Muscle layer of duodenum (tissue), 2 donors: ENCODE measurements around the gene SMIM30.

Experiments
- H3K27ac ChIP-seq: one replicate; pipeline ENCODE4 v1.7.0; 2013; ENCODE audit warnings: mild to moderate bottlenecking, low read length
- H3K27me3 ChIP-seq: one replicate; pipeline ENCODE4 v1.7.0; 2013; ENCODE audit warnings: low read depth, mild to moderate bottlenecking, control low read depth, low read length
- H3K36me3 ChIP-seq, 2 donors: one replicate each; pipeline ENCODE4 v1.7.0; 2013; ENCODE audit warnings: low read length in 2 of 2, control low read depth in 1 of 2, mild to moderate bottlenecking in 1 of 2; ENCODE audit not compliant: insufficient read depth in 2 of 2, control insufficient read depth in 1 of 2
- H3K4me1 ChIP-seq, 2 donors: one replicate each; pipeline ENCODE4 v1.7.0; 2013; ENCODE audit warnings: low read length in 2 of 2, mild to moderate bottlenecking in 2 of 2, control low read depth in 1 of 2, moderate library complexity in 1 of 2; ENCODE audit not compliant: insufficient read depth in 2 of 2, control insufficient read depth in 1 of 2
- H3K4me3 ChIP-seq, 2 donors: one replicate each; pipeline ENCODE4 v1.7.0; 2013; ENCODE audit warnings: low read length in 2 of 2, low read depth in 1 of 2, mild to moderate bottlenecking in 1 of 2
- H3K9me3 ChIP-seq, 2 donors: one replicate each; pipeline ENCODE4 v1.7.0; 2013; ENCODE audit warnings: low read length in 2 of 2, control low read depth in 1 of 2, mild to moderate bottlenecking in 1 of 2; ENCODE audit not compliant: control insufficient read depth in 1 of 2
- donor health status: healthy.

SMIM30 gene

GRCh38 chr7:113099284-113099919 is 19.0 kb downstream of the SMIM30 start:
- H3K27ac ChIP-seq: no peak overlapping the region

GRCh38 chr7:113094517-113095249 is 23.7 kb downstream of the SMIM30 start:
- Histone ChIP-seq H3K9me3 (no peaks in the 10 kb centered on the region), H3K27me3 (no peaks in the 10 kb centered on the region), H3K4me3 (no peak overlapping the region), H3K4me1 (peaks cover 0 to 3% of the 10 kb centered on the region in 2 donors), H3K36me3 (no peaks in the 10 kb centered on the region), H3K27ac (no peak overlapping the region)

More at GRCh38 chr7:113099284-113099919, 19.0 kb downstream of the SMIM30 start:
- peaks cover 0 to 3% of the 10 kb centered on the region in 2 donors for H3K4me1 ChIP-seq
- no peaks in the 10 kb centered on the region for H3K27me3 ChIP-seq
- H3K36me3 ChIP-seq: no peaks in the 10 kb centered on the region
- no peak overlapping the region for H3K4me3 ChIP-seq
- H3K9me3 ChIP-seq: no peaks in the 10 kb centered on the region

- no peaks in the 10 kb centered on the region for H3K4me1 ChIP-seq
- no peaks in the 10 kb centered on the region for H3K36me3 ChIP-seq
- no peaks in the 10 kb centered on the region for H3K9me3 ChIP-seq
- no peak overlapping the region for H3K4me3 ChIP-seq
- H3K27ac ChIP-seq: no peak overlapping the region
- no peaks in the 10 kb centered on the region for H3K27me3 ChIP-seq
These were observed 24.8 kb downstream of the SMIM30 start for GRCh38 chr7:113093561-113093960.

- no peak overlapping the region for H3K4me3 ChIP-seq
- H3K4me1 ChIP-seq: no peaks in the 10 kb centered on the region
- no peak overlapping the region for H3K27ac ChIP-seq
- no peaks in the 10 kb centered on the region for H3K36me3 ChIP-seq
- H3K27me3 ChIP-seq: no peaks in the 10 kb centered on the region
- H3K9me3 ChIP-seq: no peaks in the 10 kb centered on the region
These were observed 25.6 kb downstream of the SMIM30 start for GRCh38 chr7:113092762-113093161.

GRCh38 chr7:113087071-113087998 is 31.0 kb downstream of the SMIM30 start:
- no peaks in the 10 kb centered on the region for H3K36me3 ChIP-seq
- peak overlapping the region; percentile 4 to 42 for H3K4me3 ChIP-seq
- peaks cover 0 to 14% of the 10 kb centered on the region in 2 donors for H3K4me1 ChIP-seq
- H3K27ac ChIP-seq: no peak overlapping the region
- H3K9me3 ChIP-seq: no peaks in the 10 kb centered on the region
- no peaks in the 10 kb centered on the region for H3K27me3 ChIP-seq

GRCh38 chr7:113086431-113086888 is 31.9 kb downstream of the SMIM30 start, which contains the start of gene GPR85:
GPR85 (minus strand) TSS chr7:113086827; CDS start chr7:113084721, 2,106 bp downstream.
- peaks cover 0 to 14% of the 10 kb centered on the region in 2 donors for H3K4me1 ChIP-seq
- no peaks in the 10 kb centered on the region for H3K27me3 ChIP-seq
- no peaks in the 10 kb centered on the region for H3K9me3 ChIP-seq
- H3K27ac ChIP-seq: no peak within 1 kb of the TSS
- H3K36me3 ChIP-seq: no peaks in the 10 kb centered on the region
- peak within 1 kb of the TSS; percentile 56 to 70 for H3K4me3 ChIP-seq

GRCh38 chr7:113085781-113086390 is 32.5 kb downstream of the SMIM30 start:
- no peaks in the 10 kb centered on the region for H3K27me3 ChIP-seq
- H3K9me3 ChIP-seq: no peaks in the 10 kb centered on the region
- peak overlapping the region; percentile 56 to 70 for H3K4me3 ChIP-seq
- H3K4me1 ChIP-seq: peaks cover 0 to 14% of the 10 kb centered on the region in 2 donors
- H3K36me3 ChIP-seq: no peaks in the 10 kb centered on the region
- no peak overlapping the region for H3K27ac ChIP-seq

GRCh38 chr7:113084496-113085172 is 33.7 kb downstream of the SMIM30 start:
- no peak overlapping the region for H3K27ac ChIP-seq
- H3K4me3 ChIP-seq: no peak overlapping the region
- H3K36me3 ChIP-seq: no peaks in the 10 kb centered on the region
- H3K9me3 ChIP-seq: no peaks in the 10 kb centered on the region
- no peaks in the 10 kb centered on the region for H3K27me3 ChIP-seq
- H3K4me1 ChIP-seq: peaks cover 0 to 14% of the 10 kb centered on the region in 2 donors

- Histone ChIP-seq H3K4me1 (peaks cover 0 to 14% of the 10 kb centered on the region in 2 donors), H3K9me3 (no peaks in the 10 kb centered on the region), H3K27ac (no peak overlapping the region), H3K27me3 (no peaks in the 10 kb centered on the region), H3K36me3 (no peaks in the 10 kb centered on the region), H3K4me3 (no peak overlapping the region)
These were observed 34.4 kb downstream of the SMIM30 start for GRCh38 chr7:113083816-113084495.
